GM23338 (cell line): ENCODE measurements around the gene PGGHG.

Experiments used
- REST ChIP-seq: IDR thresholded peaks from one replicate; pipeline ENCODE4 v1.6.1; 2018; ENCODE audit warnings: antibody characterized with exemption; ENCODE audit not compliant: unreplicated experiment
- TF ChIP-seq, protein P1 (sequence below), 2 experiments: fragments of 200-600 bp in 1 of 2; sonication (generic) in 1 of 2; conservative IDR thresholded peaks; 2 replicates each; pipeline versions ENCODE4 v1.5.1 to v1.6.1; 2016 to 2017; ENCODE audit warnings: antibody characterized with exemption in 2 of 2, low read depth in 2 of 2, mild to moderate bottlenecking in 2 of 2, moderate library complexity in 1 of 2

- TF ChIP-seq, protein P1, sequence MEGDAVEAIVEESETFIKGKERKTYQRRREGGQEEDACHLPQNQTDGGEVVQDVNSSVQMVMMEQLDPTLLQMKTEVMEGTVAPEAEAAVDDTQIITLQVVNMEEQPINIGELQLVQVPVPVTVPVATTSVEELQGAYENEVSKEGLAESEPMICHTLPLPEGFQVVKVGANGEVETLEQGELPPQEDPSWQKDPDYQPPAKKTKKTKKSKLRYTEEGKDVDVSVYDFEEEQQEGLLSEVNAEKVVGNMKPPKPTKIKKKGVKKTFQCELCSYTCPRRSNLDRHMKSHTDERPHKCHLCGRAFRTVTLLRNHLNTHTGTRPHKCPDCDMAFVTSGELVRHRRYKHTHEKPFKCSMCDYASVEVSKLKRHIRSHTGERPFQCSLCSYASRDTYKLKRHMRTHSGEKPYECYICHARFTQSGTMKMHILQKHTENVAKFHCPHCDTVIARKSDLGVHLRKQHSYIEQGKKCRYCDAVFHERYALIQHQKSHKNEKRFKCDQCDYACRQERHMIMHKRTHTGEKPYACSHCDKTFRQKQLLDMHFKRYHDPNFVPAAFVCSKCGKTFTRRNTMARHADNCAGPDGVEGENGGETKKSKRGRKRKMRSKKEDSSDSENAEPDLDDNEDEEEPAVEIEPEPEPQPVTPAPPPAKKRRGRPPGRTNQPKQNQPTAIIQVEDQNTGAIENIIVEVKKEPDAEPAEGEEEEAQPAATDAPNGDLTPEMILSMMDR (conservative IDR thresholded peaks at IDR 0.05; ENCODE audit: low read depth in 2 of 2), result no peak
- TF ChIP-seq REST, result no peak
Measured at GRCh38 chr11:283405-284104, 5.4 kb upstream of the PGGHG start.
